Natural killer cell (primary cell): ENCODE data around the gene ADM5. TPM values are rescaled to one million over a fixed set of nuclear protein-coding genes. Genes with fewer than 3 reads are reported as not detected.

ENCODE experiments used
- ATAC-seq, 3 donors: fragments of 150-1000 bp in 2 of 3; fragments of 200-7000 bp in 1 of 3; cut with Tn5 transposase; 1 replicate in 1 of 3; 2 replicates in 2 of 3; pipeline ENCODE4 v1.10.0; 2021; ENCODE audit warnings: mild to moderate bottlenecking in 2 of 3, moderate library complexity in 2 of 3
- DNase-seq, 2 donors: peaks; one replicate each; pipeline versions ENCODE4 v3.0.0 to v3.0.0-alpha.2; 2013 to 2021; ENCODE audit warnings: mixed read lengths in 1 of 2
- H3K27ac ChIP-seq: one replicate; pipeline ENCODE4 v1.5.1; 2013; ENCODE audit warnings: mild to moderate bottlenecking, low read length
- H3K27me3 ChIP-seq: one replicate; pipeline ENCODE4 v1.6.1; 2013; ENCODE audit warnings: low read length; ENCODE audit not compliant: control insufficient read depth, insufficient read depth
- H3K36me3 ChIP-seq: one replicate; pipeline ENCODE4 v1.6.1; 2013; ENCODE audit warnings: low read length; ENCODE audit not compliant: control insufficient read depth, insufficient read depth
- H3K4me1 ChIP-seq: one replicate; pipeline ENCODE4 v1.6.1; 2013; ENCODE audit warnings: low read length; ENCODE audit not compliant: control insufficient read depth, insufficient read depth
- H3K4me3 ChIP-seq: one replicate; pipeline ENCODE4 v1.5.1; 2013; ENCODE audit warnings: low read length
- H3K9me3 ChIP-seq: one replicate; pipeline ENCODE4 v1.6.1; 2013; ENCODE audit warnings: low read length; ENCODE audit not compliant: control insufficient read depth, insufficient read depth
- H3K27ac Mint-ChIP-seq, 2 donors: one replicate each; pipeline ENCODE4 v1.8.0; 2022; ENCODE audit warnings: mild to moderate bottlenecking in 2 of 2, mixed read lengths in 2 of 2, moderate library complexity in 1 of 2
- H3K27me3 Mint-ChIP-seq, 2 donors: one replicate each; pipeline ENCODE4 v1.8.0; 2022; ENCODE audit warnings: low read depth in 2 of 2, mixed read lengths in 2 of 2
- H3K36me3 Mint-ChIP-seq: one replicate; pipeline ENCODE4 v1.8.0; 2022; ENCODE audit warnings: mixed read lengths
- H3K4me1 Mint-ChIP-seq, 2 donors: one replicate each; pipeline ENCODE4 v1.8.0; 2022; ENCODE audit warnings: mixed read lengths in 2 of 2
- H3K4me3 Mint-ChIP-seq: one replicate; pipeline ENCODE4 v1.8.0; 2022; ENCODE audit warnings: mild to moderate bottlenecking, moderate library complexity, mixed read lengths
- H3K9me3 Mint-ChIP-seq, 2 donors: one replicate each; pipeline ENCODE4 v1.8.0; 2022; ENCODE audit warnings: mixed read lengths in 2 of 2
- CTCF ChIP-seq: fragments of 200-600 bp; IDR thresholded peaks from one replicate; pipeline ENCODE4 v1.8.0; 2022; ENCODE audit warnings: antibody characterized with exemption
- WGBS: methylation state at CpG from one replicate; pipeline ENCODE4 v1.1.7; 2013; ENCODE audit warnings: missing lambda C conversion rate; ENCODE audit not compliant: insufficient coverage; 5-methylcytosine and 5-hydroxymethylcytosine counted together
- intact Hi-C: fragments of 100-400 bp; cut with micrococcal nuclease; formaldehyde crosslinking; loops from one replicate; pipeline ENCODE4 v1.14.2; 2022
- total RNA-seq, 4 donors: library from RNA; stranded (reverse); fragments of 120-200 nt in 1 of 4; gene quantifications; one replicate each; pipeline versions ENCODE4 v1.2.3 to v1.2.4, GENCODE V29; 2013 to 2022

The ADM5 gene
- total RNA-seq, 3 donors from 2014 or later (not counting 1 experiment from before 2014, with no cell fraction given) = 2.3 to 2.9 (median 2.4) TPM

DNA sequence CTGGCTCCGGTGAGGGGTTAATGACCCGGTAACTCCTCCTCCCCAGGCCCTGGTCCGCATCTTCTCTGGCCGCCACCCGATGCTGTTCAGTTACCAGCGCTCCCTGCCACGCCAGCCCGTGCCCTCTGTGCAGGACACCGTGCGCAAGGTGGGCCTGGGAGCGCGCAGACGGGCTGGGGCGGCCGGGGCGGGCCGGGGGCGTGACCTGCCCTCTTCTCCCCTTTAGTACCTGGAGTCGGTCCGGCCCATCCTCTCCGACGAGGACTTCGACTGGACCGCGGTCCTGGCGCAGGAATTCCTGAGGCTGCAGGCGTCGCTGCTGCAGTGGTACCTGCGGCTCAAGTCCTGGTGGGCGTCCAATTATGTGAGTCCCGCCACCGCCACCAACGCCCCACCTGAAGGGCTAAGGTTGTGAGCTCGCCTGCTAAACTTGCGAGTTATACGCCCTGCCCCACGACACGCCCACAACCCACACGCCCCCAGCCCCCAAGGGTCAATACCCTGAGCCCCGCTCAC is 11.9 kb downstream of the ADM5 start:
- no peaks in the 10 kb centered on the region for H3K27me3 Mint-ChIP-seq
- Histone ChIP-seq H3K27me3 (no peaks in the 10 kb centered on the region), H3K4me3 (no peak overlapping the region), H3K27ac (no peak overlapping the region), H3K4me1 (no peaks in the 10 kb centered on the region), H3K36me3 (no peaks in the 10 kb centered on the region), H3K9me3 (no peaks in the 10 kb centered on the region)
- TF ChIP-seq CTCF = no peak
- no peaks in the 10 kb centered on the region for H3K9me3 Mint-ChIP-seq
- intact Hi-C loops = no loop called here
- no peak for DNase-seq
- H3K27ac Mint-ChIP-seq = no peak overlapping the region
- 51% methylated on average over 39 of the region's 40 CpGs for WGBS
- H3K36me3 Mint-ChIP-seq = no peaks in the 10 kb centered on the region
- H3K4me1 Mint-ChIP-seq = no peaks in the 10 kb centered on the region
- no peak overlapping the region for H3K4me3 Mint-ChIP-seq
- no peak for ATAC-seq

GRCh38 chr19:49704888-49705642 is 15.7 kb downstream of the ADM5 start:
- no peak overlapping the region for H3K27ac Mint-ChIP-seq
- TF ChIP-seq CTCF = no peak
- DNase-seq = no peak
- no peak for ATAC-seq
- no peaks in the 10 kb centered on the region for H3K4me1 ChIP-seq
- no peaks in the 10 kb centered on the region for H3K4me1 Mint-ChIP-seq
- no peaks in the 10 kb centered on the region for H3K36me3 ChIP-seq
- H3K9me3 ChIP-seq = no peaks in the 10 kb centered on the region
- H3K27ac ChIP-seq = no peak overlapping the region
- peaks cover 0 to under 1% of the 10 kb centered on the region in 2 donors for H3K27me3 Mint-ChIP-seq
- H3K9me3 Mint-ChIP-seq = no peaks in the 10 kb centered on the region
- H3K4me3 ChIP-seq = no peak overlapping the region
- no peaks in the 10 kb centered on the region for H3K27me3 ChIP-seq
- intact Hi-C loops = no loop called here
- WGBS = 81% methylated on average over 22 of the region's 22 CpGs
- no peak overlapping the region for H3K4me3 Mint-ChIP-seq
- no peaks in the 10 kb centered on the region for H3K36me3 Mint-ChIP-seq

DNA sequence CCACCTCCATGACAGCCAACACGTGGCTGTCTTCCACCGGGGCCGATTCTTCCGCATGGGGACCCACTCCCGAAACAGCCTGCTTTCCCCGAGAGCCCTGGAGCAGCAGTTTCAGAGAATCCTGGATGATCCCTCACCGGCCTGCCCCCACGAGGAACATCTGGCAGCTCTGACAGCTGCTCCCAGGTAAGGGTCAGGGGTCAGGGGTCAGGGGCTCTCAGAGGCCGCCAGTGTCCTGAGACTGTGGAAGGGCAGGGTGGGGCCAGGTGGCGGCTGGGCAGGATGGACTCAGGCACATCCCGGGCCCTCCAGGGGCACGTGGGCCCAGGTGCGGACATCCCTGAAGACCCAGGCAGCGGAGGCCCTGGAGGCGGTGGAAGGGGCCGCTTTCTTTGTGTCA is 16.5 kb downstream of the ADM5 start:
- no peak overlapping the region for H3K4me3 ChIP-seq
- ATAC-seq (no peak), DNase-seq (no peak)
- Mint-ChIP-seq H3K36me3 (no peaks in the 10 kb centered on the region), H3K27me3 (peaks cover 0 to 7% of the 10 kb centered on the region in 2 donors), H3K4me3 (no peak overlapping the region), H3K27ac (no peak overlapping the region), H3K4me1 (no peaks in the 10 kb centered on the region), H3K9me3 (no peaks in the 10 kb centered on the region)
- no peaks in the 10 kb centered on the region for H3K4me1 ChIP-seq
- WGBS = 91% methylated on average over 16 of the region's 16 CpGs
- no peaks in the 10 kb centered on the region for H3K9me3 ChIP-seq
- intact Hi-C loops = no loop called here
- H3K27ac ChIP-seq = no peak overlapping the region
- no peaks in the 10 kb centered on the region for H3K36me3 ChIP-seq
- no peak for TF ChIP-seq CTCF
- no peaks in the 10 kb centered on the region for H3K27me3 ChIP-seq
